ENCODE results near the gene DRC1. TPM values are rescaled to one million over a fixed set of nuclear protein-coding genes. Genes with fewer than 3 reads are reported as not detected.

The DRC1 gene
- total RNA-seq, 1 experiment from 2014 or later: not detected

DNA sequence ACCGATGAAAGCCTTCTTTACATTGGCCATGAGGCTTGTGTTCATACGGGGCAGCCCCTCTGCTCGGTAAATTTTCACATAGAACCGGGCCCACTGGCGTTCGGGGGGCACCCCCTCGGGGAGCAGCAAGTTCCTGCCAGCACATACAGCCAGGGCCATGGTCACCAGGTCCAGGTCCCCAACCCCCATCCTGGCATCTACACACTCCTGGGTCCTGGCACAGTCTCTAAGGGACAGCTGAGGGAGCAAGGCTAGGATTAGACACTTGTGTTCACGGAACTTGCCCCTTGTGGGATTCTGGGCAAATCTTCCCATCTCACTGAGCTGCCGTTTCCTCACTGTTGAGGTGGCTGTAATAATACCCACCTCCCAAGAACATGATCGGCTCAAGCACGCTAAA is 81.8 kb downstream of the DRC1 start:
- no peak overlapping the region for H3K23ac ChIP-seq (ENCODE audit: insufficient read length, low read depth, low read length)

More for the DNA sequence above, 81.8 kb downstream of the DRC1 start:
- Histone ChIP-seq H3K14ac (ENCODE audit: insufficient read depth, low read length) (no peak overlapping the region), H4K5ac (ENCODE audit: insufficient read length, low read depth, low read length) (no peak overlapping the region), H4K20me1 (ENCODE audit: control insufficient read depth, insufficient read depth, insufficient read length) (peaks cover 3% of the 10 kb centered on the region), H3K79me2 (ENCODE audit: insufficient read depth, low read length) (no peaks in the 10 kb centered on the region), H3K79me1 (ENCODE audit: insufficient read depth, low read depth, low read length, poor library complexity, severe bottlenecking) (no peaks in the 10 kb centered on the region), H2BK120ac (ENCODE audit: low read depth, low read length, poor library complexity, severe bottlenecking) (no peak overlapping the region), H3K27ac (ENCODE audit: insufficient read length, low read depth, low read length) (no peak overlapping the region), H3K9ac (ENCODE audit: extremely low read depth, insufficient read length, low read length) (no peak overlapping the region), H2AFZ (ENCODE audit: low read length) (no peak overlapping the region), H3K27me3 (ENCODE audit: insufficient read depth, low read length) (no peaks in the 10 kb centered on the region), H3K18ac (ENCODE audit: insufficient read length, low read depth, low read length) (no peak overlapping the region), H2BK5ac (ENCODE audit: insufficient read length, low read length) (no peak overlapping the region), H2AK5ac (ENCODE audit: insufficient read length, low read length) (no peak overlapping the region), H2BK12ac (ENCODE audit: insufficient read length, low read depth, low read length) (no peak overlapping the region), H2BK20ac (ENCODE audit: low read depth, low read length, poor library complexity, severe bottlenecking) (no peak overlapping the region), H3K4me2 (ENCODE audit: insufficient read depth, insufficient read length, low read length) (no peak overlapping the region), H3K23me2 (ENCODE audit: insufficient read length, low read depth, low read length, poor library complexity, severe bottlenecking) (no peaks in the 10 kb centered on the region), H3K4me1 (ENCODE audit: insufficient read depth, low read length) (no peaks in the 10 kb centered on the region), H3T11ph (ENCODE audit: low read length) (no peak overlapping the region), H3K56ac (ENCODE audit: insufficient read length, low read depth, low read length) (no peak overlapping the region), H3K4ac (ENCODE audit: low read depth, low read length) (no peak overlapping the region), H4K8ac (replicated peaks; ENCODE audit: insufficient read length, low read depth, low read length) (no peak overlapping the region), H4K91ac (ENCODE audit: insufficient read length, low read depth, low read length) (no peak overlapping the region), H3K9me3 (ENCODE audit: control insufficient read depth, low read depth, low read length) (no peaks in the 10 kb centered on the region), H2BK15ac (ENCODE audit: low read depth, low read length) (no peak overlapping the region)
- Mint-ChIP-seq H3K36me3 (ENCODE audit: insufficient read depth in 1 of 3, low read depth in 3 of 3) (no peaks in the 10 kb centered on the region), H3K4me3 (no peak overlapping the region), H3K27me3 (ENCODE audit: low read depth) (peaks cover 3% of the 10 kb centered on the region), H3K27ac (no peak overlapping the region; a peak in 1 of 7 replicates), H3K9me3 (no peaks in the 10 kb centered on the region; a peak in 2 of 5 replicates), H3K4me1 (peaks cover 0 to 3% of the 10 kb centered on the region in 2 experiments; a peak in 1 of 4 replicates)
- TF ChIP-seq, protein P1, sequence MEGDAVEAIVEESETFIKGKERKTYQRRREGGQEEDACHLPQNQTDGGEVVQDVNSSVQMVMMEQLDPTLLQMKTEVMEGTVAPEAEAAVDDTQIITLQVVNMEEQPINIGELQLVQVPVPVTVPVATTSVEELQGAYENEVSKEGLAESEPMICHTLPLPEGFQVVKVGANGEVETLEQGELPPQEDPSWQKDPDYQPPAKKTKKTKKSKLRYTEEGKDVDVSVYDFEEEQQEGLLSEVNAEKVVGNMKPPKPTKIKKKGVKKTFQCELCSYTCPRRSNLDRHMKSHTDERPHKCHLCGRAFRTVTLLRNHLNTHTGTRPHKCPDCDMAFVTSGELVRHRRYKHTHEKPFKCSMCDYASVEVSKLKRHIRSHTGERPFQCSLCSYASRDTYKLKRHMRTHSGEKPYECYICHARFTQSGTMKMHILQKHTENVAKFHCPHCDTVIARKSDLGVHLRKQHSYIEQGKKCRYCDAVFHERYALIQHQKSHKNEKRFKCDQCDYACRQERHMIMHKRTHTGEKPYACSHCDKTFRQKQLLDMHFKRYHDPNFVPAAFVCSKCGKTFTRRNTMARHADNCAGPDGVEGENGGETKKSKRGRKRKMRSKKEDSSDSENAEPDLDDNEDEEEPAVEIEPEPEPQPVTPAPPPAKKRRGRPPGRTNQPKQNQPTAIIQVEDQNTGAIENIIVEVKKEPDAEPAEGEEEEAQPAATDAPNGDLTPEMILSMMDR (conservative IDR thresholded peaks at IDR 0.05): no peak
- no peak for DNase-seq
- WGBS (ENCODE audit: extremely low coverage, insufficient read length, low lambda C conversion rate): no CpG with 5 or more reads among the region's 11 CpGs
